ENCODE measurements around the gene GABRA4. TPM values are rescaled to one million over a fixed set of nuclear protein-coding genes. Genes with fewer than 3 reads are reported as not detected.

GABRA4 gene
- total RNA-seq, 4 donors from 2014 or later: 0.08 to 0.71 (median 0.27) TPM; not detected in 1

DNA sequence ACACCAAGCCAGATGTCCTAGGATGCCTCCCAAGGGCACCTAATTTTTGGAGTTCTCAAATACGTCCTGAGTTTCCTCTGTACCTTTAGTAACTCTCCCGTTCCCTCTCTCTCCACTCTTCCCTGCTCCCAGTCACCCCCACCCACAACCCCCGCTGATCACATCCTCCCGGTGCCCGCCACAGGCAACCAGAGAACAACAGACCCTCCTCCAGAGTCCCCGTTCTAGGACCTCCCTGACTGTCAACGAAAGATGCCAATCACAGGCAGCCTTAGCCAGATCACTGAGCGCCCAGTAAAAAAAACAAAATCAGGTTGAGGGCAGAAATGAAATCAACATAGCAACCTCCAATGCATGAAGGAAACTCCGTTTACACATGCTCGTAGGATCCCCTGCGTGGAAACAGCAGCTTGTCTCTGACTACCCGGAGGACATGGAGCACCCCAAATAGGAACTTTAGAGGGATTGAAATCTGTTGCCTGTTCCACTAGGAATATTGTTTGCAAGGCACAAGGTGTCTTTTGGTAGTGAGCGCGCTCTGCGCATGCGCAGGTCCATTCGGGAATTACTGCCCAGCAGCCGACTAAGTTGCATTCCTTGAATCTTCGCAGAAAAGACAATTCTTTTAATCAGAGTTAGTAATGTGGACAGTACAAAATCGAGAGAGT is 37.8 kb upstream of the GABRA4 start, which contains the start of gene GABRB1:
Gene GABRB1 (plus strand): TSS at position 557 of the 668 bp plus-strand sequence.
- peak within 1 kb of the TSS; percentile 7 for H3K4me3 ChIP-seq (ENCODE audit: low read depth, poor library complexity, severe bottlenecking)
- no peak for TF ChIP-seq POLR2A (IDR thresholded peaks at IDR 0.05)
- TF ChIP-seq, protein P1, sequence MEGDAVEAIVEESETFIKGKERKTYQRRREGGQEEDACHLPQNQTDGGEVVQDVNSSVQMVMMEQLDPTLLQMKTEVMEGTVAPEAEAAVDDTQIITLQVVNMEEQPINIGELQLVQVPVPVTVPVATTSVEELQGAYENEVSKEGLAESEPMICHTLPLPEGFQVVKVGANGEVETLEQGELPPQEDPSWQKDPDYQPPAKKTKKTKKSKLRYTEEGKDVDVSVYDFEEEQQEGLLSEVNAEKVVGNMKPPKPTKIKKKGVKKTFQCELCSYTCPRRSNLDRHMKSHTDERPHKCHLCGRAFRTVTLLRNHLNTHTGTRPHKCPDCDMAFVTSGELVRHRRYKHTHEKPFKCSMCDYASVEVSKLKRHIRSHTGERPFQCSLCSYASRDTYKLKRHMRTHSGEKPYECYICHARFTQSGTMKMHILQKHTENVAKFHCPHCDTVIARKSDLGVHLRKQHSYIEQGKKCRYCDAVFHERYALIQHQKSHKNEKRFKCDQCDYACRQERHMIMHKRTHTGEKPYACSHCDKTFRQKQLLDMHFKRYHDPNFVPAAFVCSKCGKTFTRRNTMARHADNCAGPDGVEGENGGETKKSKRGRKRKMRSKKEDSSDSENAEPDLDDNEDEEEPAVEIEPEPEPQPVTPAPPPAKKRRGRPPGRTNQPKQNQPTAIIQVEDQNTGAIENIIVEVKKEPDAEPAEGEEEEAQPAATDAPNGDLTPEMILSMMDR (IDR thresholded peaks at IDR 0.05): no peak
- 4 to 5% methylated on average over 20 of the region's 20 CpGs for WGBS, 2 donors
- intact Hi-C loops (cut with DNase I; ENCODE audit: low total_unique reads): no loop called here
- DNase-seq (ENCODE audit: low spot score in 2 of 2): no peak

DNA sequence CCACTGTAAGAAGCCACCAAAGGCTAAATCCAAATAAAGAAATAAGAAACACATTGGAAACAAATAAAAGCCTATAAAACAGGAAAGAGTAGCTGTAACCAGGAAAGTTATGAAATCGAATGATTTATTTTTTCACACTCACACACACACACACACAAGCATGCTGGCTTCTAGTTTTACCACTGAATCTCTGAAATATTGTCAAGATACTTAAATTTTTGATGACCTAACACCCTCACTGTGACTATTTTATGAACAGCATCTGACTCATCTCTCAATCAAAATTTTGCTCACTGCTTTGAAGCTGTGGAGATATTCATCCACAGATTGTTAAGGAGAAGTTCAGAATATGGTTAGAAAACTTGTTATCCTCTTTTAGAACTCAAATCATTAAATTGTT is 24.1 kb upstream of the GABRA4 start:
- 78 to 83% methylated on average over 1 of the region's 1 CpG for whole genome bisulfite sequencing, 2 donors
- no peak overlapping the region for H3K4me3 ChIP-seq (ENCODE audit: low read depth, poor library complexity, severe bottlenecking)
- no peak for DNase-seq (ENCODE audit: low spot score in 2 of 2)
- TF ChIP-seq, protein P1 (IDR thresholded peaks at IDR 0.05): no peak
- no peak for TF ChIP-seq POLR2A (IDR thresholded peaks at IDR 0.05)
- intact Hi-C loops (cut with DNase I; ENCODE audit: low total_unique reads): no loop called here

DNA sequence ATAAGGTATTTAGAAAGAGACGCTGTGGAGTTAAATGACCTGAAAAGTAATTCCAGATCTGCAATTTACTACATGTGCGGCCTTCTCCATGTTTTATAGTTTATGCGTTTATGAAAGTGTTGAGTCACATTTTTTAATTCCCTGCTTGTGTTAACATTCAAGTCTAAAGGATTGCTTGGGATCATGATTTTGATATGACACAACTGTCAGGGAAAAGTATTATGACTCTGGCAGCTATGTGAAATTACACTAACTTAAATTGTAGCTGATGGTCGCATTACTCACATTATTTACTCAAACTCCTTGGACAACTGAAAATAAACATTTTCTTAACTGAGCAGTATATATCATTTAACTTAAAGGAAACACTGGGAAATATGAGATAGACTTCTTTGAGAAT is 23.7 kb upstream of the GABRA4 start:
- intact Hi-C loops (cut with DNase I; ENCODE audit: low total_unique reads): no loop called here
- H3K4me3 ChIP-seq (ENCODE audit: low read depth, poor library complexity, severe bottlenecking): no peak overlapping the region
- WGBS, 2 donors: 65 to 76% methylated on average over 4 of the region's 4 CpGs
- TF ChIP-seq POLR2A (IDR thresholded peaks at IDR 0.05): no peak
- TF ChIP-seq, protein P1 (IDR thresholded peaks at IDR 0.05): no peak
- DNase-seq (ENCODE audit: low spot score in 2 of 2): no peak

DNA sequence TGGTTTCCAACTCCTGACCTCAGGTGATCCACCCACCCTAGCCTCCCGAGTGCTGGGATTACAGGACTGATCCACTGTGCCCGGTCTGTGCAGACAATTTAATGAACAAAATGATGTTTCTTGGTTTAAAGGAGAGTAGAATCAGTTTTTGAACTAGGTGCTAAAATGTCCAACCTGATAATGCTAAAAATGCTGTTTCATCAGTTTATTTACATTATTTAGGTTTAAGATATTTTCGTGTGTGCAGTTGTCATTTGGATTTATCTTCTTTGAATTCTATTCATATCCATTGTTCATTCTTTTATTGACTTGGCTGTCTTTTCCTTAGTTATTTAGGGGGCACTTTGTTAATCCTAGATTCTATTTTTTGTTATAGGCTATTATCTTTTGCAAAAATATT is 20.0 kb upstream of the GABRA4 start:
- no peak overlapping the region for H3K4me3 ChIP-seq (ENCODE audit: low read depth, poor library complexity, severe bottlenecking)
- intact Hi-C loops (cut with DNase I; ENCODE audit: low total_unique reads): no loop called here
- 80 to 84% methylated on average over 3 of the region's 3 CpGs for WGBS, 2 donors
- TF ChIP-seq, protein P1 (IDR thresholded peaks at IDR 0.05): no peak
- no peak for TF ChIP-seq POLR2A (IDR thresholded peaks at IDR 0.05)
- no peak for DNase-seq (ENCODE audit: low spot score in 2 of 2)

DNA sequence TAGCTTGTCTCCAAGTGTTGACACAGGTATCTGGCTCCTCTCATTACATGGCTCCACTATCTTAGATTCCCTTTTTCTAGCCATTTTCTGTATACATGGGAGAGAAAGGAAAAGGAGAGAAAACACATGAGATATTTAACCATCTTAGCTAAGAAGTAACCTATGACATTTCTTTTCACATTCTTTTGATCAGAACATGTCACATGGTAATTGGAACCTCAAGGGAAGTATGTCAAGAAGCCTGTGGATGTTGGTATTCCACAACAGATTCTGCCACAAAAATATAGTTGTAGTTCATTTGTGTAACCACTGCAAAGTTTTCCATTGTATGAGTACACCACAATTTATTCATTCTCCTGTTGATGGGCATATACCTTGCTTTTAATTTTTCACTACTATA is 19.3 kb upstream of the GABRA4 start:
- TF ChIP-seq, protein P1 (IDR thresholded peaks at IDR 0.05): no peak
- TF ChIP-seq POLR2A (IDR thresholded peaks at IDR 0.05): no peak
- H3K4me3 ChIP-seq (ENCODE audit: low read depth, poor library complexity, severe bottlenecking): no peak overlapping the region
- intact Hi-C loops (cut with DNase I; ENCODE audit: low total_unique reads): no loop called here
- no peak for DNase-seq (ENCODE audit: low spot score in 2 of 2)

Measured in lower leg skin (tissue), 4 donors.